Ureter (tissue), 1 donor: Measurements from ENCODE around the gene CFAP46. TPM values are rescaled to one million over a fixed set of nuclear protein-coding genes. Genes with fewer than 3 reads are reported as not detected.
"Not testable (repeated sequence)": the region's sequence is repeated elsewhere in the genome, so short reads cannot be mapped to it uniquely, and the experiment has no call there.

Experiments
- DNase-seq: peaks from one replicate; pipeline ENCODE4 v3.0.0-alpha.2; 2020; ENCODE audit warnings: low spot score
- total RNA-seq: library from RNA; stranded (reverse); gene quantifications from one replicate; pipeline ENCODE4 v1.2.4, GENCODE V29; 2023
- donor health status: DM: yes; HTN: yes; CAD: no.

CFAP46 gene
- total RNA-seq, 1 donor from 2014 or later, result 1.7 TPM

DNA sequence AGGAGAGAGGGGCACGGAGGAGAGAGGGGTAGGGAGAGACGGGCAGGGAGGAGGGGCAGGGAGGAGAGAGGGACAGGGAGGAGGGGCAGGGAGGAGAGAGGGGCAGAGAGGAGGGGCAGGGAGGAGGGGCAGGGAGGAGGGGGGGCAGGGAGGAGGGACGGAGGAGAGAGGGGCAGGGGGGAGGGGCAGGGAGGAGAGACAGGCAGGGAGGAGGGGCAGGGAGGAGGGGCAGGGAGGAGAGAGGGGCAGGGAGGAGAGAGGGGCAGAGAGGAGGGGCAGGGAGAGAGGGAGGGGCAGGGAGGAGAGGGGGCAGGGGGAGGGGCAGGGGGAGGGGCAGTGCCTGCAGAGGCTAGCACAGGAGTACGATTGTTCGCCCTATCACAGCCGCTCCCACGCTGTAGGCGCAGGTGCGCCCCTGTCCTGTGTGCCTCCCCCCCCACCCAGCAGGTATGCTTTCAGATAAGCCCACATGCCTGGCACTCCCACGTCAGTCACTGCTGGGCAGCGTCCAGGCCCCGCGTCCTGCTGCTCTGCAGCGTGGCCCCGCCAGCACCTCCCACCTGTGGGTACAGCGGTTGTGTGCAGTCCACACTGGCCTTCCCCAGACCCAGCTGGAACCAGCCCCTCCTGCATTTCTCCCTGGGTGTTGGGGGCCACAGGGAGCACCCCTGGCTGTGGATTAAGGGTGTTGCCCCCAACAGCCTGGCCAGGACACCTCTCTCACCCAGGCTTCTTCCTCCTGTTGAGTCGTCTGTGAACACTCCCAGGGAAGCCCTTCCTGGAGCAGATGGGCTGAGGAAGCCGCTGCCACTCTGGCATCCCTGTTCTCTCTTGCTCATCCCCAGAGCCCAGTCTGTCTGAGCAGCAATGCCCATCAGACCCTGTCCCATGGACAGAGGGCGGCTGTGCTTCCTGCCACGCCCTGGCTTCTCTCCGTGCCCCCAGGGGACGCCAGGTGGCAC lies 167.2 kb downstream of the CFAP46 start:
- DNase-seq, result no peak

DNA sequence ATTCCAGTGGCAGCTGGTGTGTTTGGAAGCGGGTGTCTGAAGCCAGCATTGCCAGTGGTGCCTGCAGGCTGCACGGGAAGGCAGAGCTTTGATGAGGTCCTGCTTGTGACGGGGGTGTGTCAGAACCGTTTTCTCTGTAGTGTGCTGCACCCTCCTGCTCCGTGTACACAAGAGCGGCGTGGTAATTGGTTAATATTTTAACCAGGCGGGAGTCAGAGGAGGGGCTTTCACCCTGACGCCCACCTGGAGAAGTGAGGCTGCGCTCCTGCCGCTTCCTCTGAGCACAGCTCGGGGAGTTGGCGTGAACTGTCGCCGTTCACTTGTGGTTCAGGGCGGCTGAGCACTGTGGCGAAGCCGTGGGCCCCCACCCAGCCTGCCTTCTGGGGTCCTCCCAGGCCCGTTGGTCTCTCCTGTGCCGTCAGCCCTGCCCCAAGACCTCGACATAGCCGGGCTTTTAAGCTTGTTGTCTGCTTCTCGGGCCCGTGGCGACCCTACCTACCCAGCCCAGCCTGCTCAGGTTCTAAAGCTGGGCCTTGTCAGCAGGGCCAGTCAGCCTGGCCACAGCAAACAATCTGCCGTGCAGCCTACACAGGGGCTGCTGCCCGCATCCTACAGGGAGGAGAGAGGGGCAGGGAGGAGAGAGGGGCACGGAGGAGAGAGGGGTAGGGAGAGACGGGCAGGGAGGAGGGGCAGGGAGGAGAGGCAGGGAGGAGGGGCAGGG lies 168.0 kb downstream of the CFAP46 start:
- no peak for DNase-seq

DNA sequence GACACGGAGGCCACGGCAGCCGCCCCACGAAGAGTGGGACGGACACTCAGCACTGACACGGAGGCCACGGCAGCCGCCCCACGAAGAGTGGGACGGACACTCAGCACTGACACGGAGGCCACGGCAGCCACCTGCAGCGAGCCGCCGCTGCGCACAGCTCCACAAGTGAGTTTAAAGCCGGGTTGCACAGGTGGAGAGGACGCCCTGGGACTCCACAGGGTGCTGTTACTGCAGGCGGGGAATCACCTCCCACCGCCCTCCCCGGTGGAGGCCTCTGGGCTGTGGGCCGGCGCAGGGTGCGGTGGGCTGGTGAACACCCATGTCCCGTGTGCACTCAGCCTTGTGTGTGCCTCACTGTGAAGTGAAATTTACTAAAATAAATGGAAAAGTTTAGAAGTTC lies 169.6 kb downstream of the CFAP46 start:
- not testable (repeated sequence) for DNase-seq

DNA sequence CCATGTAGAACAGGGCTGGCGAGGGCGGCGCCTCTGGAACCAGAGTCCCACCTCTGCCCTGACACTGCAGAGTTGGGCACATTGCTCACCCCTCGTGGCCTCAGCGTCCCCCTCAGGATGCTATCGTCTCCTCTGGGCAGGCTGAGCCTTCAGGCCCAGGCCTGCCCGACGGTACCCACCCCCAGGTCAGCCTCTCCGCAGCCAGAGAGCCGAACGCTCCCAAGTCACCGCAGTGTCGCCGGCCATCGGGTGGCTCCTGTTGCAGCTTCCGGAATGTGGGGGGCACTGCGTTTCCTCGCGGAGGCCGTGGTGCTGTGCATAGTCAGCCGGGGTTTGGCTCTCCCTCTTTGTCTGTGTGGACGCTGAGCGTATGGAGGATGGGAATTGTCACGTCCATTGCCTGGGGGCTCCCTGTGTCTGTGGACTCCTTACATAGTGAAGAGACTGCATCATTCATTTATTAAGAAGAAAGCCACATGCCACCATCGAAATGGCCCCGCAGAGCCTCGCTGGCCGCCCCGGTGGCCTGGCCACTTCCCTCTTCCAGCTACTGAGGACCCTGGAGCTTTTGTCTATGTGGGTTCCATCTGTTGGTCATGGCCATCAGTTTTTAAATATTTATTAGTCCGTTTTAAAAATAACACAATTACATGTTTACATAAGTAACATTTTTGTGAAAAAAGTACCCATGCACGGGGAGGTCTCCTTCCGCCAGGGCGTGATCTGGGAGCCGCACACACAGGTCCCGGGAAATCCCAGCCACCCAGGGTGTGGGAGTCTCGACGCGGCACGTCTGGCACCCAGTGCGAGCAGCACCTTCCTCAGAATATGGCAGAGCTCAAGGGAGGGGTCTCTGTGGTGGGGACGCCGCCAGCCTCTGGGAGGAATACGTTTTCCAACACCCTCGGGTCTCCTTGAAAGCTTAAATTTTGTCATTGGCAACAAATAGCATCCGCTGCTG lies 172.0 kb downstream of the CFAP46 start:
- no peak for DNase-seq

DNA sequence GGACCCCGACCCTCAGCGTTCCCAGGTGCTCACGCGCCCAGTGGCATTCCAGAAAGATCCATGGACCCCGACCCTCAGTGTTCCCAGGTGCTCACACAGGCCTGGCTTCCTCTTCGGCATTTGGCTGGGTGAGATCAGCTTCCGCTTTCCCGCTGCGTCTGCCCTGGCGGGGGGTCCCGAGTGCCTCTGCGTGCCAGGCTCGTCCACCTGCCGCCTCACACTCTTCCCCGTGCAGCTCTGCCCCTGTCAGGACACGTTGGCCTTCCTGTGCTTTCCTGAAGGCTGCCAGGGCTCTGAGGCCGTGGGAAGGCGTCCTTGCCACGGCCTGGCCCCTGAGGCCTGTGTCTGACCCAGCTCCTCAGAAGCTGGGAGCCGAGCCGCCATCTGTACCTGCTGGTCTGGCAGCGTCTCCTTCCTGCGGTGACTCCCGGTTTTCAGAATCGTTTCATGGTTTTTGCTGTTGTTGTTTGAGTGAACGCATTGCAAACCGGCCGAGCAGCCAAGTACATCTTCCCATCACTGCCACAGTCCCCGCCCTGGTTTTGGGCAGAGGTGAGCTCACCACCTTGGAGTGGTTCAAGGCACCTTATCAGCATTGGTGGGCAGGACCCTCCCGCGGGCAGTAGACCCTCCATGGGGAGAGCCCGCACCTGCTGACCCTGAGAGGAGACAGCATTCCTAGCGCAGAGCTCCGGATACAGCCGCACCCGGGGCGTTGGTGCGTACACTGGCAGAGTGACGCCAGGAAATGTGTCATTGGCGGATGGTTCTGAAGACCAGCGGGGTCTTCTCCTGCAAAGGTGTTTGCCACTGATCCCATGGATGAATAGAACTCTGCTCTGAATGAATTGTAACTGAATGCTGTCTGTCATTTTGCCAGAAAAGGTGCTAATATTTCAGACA lies 173.8 kb downstream of the CFAP46 start:
- no peak for DNase-seq

DNA sequence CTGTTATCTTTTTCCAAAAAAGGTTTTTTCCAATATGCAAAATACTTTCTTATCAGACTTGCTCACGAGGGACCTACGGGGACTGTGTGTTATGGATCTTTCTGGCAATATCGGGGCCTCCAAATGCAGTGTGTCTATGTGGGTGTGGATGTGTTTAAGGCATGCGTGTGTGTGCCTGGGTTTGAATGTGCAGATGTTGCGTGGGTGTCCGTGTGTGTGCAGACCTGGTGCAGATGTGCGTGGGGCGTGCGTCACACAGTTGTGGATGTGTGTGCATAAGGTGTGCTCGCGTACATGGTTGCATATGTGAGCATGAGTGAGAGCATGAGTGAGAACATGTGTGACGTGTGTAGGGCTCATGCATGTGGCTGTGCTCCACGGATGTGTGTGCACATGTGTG lies 176.1 kb downstream of the CFAP46 start:
- no peak for DNase-seq

DNA sequence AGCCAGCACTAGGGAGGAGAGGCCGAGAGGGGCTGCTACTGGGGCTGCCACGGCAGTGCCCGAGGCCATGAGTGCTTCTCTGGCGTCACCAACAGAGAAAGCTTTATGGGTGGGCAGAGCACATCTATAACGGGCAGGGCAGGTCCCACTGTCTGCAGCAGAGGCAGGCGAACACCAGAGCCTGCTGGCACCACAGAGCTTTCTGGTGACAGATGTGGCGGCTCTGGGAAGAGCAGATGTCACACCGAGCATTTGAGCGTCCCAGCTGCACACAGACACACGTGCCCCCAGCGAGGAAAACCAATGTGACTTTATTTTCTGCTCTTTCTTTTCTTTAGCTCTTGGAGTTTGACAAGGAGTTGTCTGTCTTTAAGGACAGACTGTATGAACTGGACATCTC lies 176.9 kb downstream of the CFAP46 start:
- no peak for DNase-seq

DNA sequence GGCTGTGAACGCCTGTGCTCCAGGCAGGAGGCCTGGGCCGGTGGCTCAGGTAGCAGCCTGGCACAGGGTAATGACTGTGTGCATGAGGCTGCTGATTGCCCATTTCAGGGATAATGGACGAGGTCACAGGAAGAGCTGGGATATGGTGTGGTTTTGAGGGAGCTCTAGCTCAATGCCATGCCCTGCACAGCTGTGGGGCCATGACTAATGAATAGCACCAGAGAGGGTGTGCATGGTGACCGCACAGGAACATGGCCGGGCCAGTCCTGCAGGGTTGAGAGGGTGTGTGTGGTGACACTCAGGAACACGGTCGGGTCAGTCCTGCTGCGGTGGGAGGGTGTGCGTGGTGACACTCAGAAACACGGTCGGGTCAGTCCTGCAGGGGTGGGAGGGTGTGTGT lies 178.3 kb downstream of the CFAP46 start:
- no peak for DNase-seq

DNA sequence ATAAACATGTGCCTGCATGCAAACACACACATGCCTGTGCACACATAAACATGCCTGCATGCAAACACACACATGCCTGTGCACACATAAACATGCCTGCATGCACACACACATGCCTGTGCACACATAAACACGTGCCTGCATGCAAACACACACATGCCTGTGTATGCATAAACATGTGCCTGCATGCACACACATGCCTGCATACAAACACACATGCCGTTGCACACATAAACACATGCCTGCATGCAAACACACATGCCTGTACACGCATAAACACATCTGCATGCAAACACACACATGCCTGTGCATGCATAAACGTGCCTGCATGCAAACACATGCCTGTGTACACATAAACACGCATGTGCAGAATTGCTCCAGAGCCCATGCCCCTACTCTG lies 178.8 kb downstream of the CFAP46 start:
- no peak for DNase-seq

DNA sequence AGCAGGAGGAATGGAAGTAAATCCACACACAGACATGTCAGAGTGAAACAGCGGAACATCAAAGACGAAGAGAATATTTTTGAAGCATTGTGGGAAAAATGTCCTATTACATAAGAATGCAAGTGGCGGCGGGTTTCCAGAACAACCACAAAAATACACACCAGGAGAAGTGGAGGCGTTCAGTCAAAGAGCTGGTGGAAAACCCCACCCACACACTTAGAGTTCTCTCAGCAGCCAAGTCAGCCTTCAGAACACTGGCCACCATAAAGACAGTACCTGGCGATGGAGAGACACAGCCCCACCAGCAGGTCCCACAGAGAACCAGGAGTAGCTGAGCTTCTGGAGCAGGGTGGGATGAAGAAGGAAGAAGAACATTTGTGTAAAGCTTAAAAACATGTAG lies 180.1 kb downstream of the CFAP46 start:
- DNase-seq, result no peak

DNA sequence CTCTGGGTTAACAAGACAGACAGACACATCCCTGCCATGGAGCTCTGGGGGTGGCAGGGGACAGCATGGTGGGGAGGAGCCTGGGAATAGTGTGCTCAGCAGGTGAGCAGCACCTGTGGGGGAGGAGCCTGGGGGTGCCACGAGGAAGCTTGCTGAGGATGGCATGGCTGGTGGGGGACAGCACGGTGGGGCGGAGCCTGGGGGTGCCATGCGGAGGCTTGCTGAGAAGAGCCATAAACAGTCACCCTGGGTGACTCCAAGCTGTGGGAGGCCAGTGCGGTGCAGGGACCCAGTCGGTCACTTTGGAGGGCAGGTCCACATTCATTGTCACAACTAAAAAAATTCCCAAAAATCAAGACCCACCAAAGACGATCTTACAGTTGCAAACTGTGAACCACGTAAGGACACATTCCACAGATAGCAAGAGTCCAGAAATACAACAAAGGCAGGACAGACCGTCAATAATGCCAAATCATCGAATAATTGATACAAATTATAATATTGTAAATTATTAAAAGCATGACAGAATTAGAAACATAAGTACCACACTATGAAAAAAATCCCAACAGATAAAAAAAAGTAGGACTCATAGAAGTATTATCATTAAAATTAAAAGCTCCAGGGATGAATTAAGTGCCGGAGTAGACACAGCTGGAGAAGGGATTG lies 180.8 kb downstream of the CFAP46 start:
- no peak for DNase-seq

DNA sequence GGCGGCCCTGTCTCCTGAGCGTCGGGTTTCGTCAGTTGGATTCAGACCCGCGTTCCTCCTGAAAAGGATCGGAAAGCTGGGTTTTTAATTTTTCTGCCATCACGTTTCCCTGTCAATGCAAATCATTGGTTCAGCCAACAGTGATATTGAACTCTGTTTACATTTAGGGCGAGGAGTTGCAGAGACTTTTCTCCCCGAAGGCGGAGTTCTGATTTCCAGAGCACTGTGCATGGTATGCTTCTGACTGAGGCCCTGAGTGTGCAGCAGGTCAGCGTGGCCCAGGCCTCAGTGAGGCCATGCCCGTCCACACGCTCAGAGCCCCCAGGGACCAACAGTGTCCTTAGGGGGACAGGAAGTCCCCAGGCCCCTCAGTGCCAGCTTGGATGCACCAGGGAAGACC lies 183.5 kb downstream of the CFAP46 start:
- DNase-seq, result no peak

Other genes starting within 250 kb of the CFAP46 start
- gene NKX6-2, start 156.4 kb downstream of the CFAP46 start, total RNA-seq, result not detected
- gene ADGRA1, start 145.4 kb upstream of the CFAP46 start, total RNA-seq, result 0.13 TPM
- gene KNDC1, start 217.6 kb upstream of the CFAP46 start, total RNA-seq, result 2.2 TPM